ENCODE measurements around the gene IRF2BP1. TPM values are rescaled to one million over a fixed set of nuclear protein-coding genes. Genes with fewer than 3 reads are reported as not detected.
A peak's percentile ranks its signal among the peaks of the same experiment; 100 is the strongest.

IRF2BP1 gene
- total RNA-seq, 4 donors from 2014 or later = 25.2 to 53.3 (median 36.2) TPM

GRCh38 chr19:45862564-45863334 lies 23.2 kb downstream of the IRF2BP1 start, which contains the start of gene SYMPK:
TSS of gene SYMPK (minus strand) at chr19:45863147. CDS start at chr19:45854495, 8,652 bp downstream.
- WGBS, 2 donors (ENCODE audit: low coverage in 1 of 2) = 0% methylated on average over 21 to 22 of the region's 65 CpGs
- H3K4me3 ChIP-seq = peak within 1 kb of the TSS; percentile 56 to 94
- TF ChIP-seq POLR2A (IDR thresholded peaks at IDR 0.05) (peak; percentile 48 to 49), CTCF (IDR thresholded peaks at IDR 0.05) (no peak), POLR2AphosphoS5 (IDR thresholded peaks at IDR 0.05) (peak; percentile 77)
- peak within 1 kb of the TSS; percentile 71 to 95 (median 92) for H3K27ac ChIP-seq
- ATAC-seq = peak; percentile 99
- peaks cover 0 to 33% of the 10 kb centered on the region in 2 donors for H3K36me3 ChIP-seq
- H3K9me3 ChIP-seq = no peaks in the 10 kb centered on the region
- H3K27me3 ChIP-seq = peaks cover 33% of the 10 kb centered on the region
- peaks cover 0 to 32% (median 15%) of the 10 kb centered on the region in 3 donors for H3K4me1 ChIP-seq

GRCh38 chr19:45862271-45862563 lies 23.7 kb downstream of the IRF2BP1 start:
- H3K4me1 ChIP-seq = peaks cover 0 to 32% (median 15%) of the 10 kb centered on the region in 3 donors
- H3K9me3 ChIP-seq = no peaks in the 10 kb centered on the region
- peak overlapping the region; percentile 71 to 95 (median 92) for H3K27ac ChIP-seq
- no peak for ATAC-seq
- TF ChIP-seq POLR2AphosphoS5 (IDR thresholded peaks at IDR 0.05) (no peak), EP300 (IDR thresholded peaks at IDR 0.05) (no peak), CTCF (IDR thresholded peaks at IDR 0.05) (no peak), POLR2A (IDR thresholded peaks at IDR 0.05) (no peak)
- H3K36me3 ChIP-seq = peaks cover 0 to 33% of the 10 kb centered on the region in 2 donors
- WGBS, 2 donors (ENCODE audit: low coverage in 1 of 2) = 0 to 1% methylated on average over 4 to 11 of the region's 11 CpGs
- peak overlapping the region; percentile 56 to 94 for H3K4me3 ChIP-seq
- peaks cover 33% of the 10 kb centered on the region for H3K27me3 ChIP-seq

- no peak for TF ChIP-seq POLR2AphosphoS5 (IDR thresholded peaks at IDR 0.05)
- TF ChIP-seq EP300 (IDR thresholded peaks at IDR 0.05) = no peak
- TF ChIP-seq CTCF (IDR thresholded peaks at IDR 0.05) = no peak
- no peak for TF ChIP-seq POLR2A (IDR thresholded peaks at IDR 0.05)
- no peak overlapping the region for H3K27ac ChIP-seq
- H3K36me3 ChIP-seq = peaks cover 0 to 46% of the 10 kb centered on the region in 2 donors
- 87 to 88% methylated on average over 14 to 15 of the region's 15 CpGs for WGBS, 2 donors (ENCODE audit: low coverage in 1 of 2)
- peaks cover 22% of the 10 kb centered on the region for H3K27me3 ChIP-seq
- H3K4me1 ChIP-seq = peaks cover 0 to 32% (median 15%) of the 10 kb centered on the region in 3 donors
- ATAC-seq = no peak
- H3K9me3 ChIP-seq = no peaks in the 10 kb centered on the region
- H3K4me3 ChIP-seq = no peak overlapping the region
Measured at GRCh38 chr19:45860359-45861259, 25.3 kb downstream of the IRF2BP1 start.

- H3K36me3 ChIP-seq = peaks cover 0 to 85% of the 10 kb centered on the region in 2 donors
- ATAC-seq = no peak
- WGBS, 2 donors (ENCODE audit: low coverage in 1 of 2) = 40 to 84% methylated on average over 1 to 7 of the region's 16 CpGs
- no peaks in the 10 kb centered on the region for H3K27me3 ChIP-seq
- TF ChIP-seq POLR2A (IDR thresholded peaks at IDR 0.05) (no peak), POLR2AphosphoS5 (IDR thresholded peaks at IDR 0.05) (no peak), CTCF (IDR thresholded peaks at IDR 0.05) (no peak), EP300 (IDR thresholded peaks at IDR 0.05) (no peak)
- H3K9me3 ChIP-seq = no peaks in the 10 kb centered on the region
- no peak overlapping the region for H3K4me3 ChIP-seq
- no peaks in the 10 kb centered on the region for H3K4me1 ChIP-seq
- no peak overlapping the region for H3K27ac ChIP-seq
Measured at GRCh38 chr19:45854167-45854778, 31.7 kb downstream of the IRF2BP1 start.
